ENCODE measurements around the gene PRSS57.

PRSS57 gene

DNA sequence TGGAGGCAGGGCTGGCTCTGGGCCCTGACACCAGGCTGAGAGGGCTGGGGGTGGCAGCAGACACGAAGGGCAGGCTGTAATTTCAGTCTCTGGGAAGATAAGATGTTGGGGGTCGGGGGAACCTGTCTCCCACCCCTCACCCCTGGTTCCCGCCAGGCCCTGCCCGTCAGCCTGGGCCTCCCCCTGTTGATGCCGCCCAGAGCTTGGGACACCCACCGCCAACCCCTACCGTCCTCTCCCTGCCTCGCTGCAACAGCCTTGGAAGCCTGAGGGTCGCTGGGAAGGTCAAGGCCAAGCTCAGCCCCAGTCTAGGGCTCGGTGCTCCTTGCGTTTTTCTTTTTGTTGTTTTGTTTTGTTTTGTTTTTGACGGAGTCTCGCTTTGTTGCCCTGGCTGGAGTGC is 28.0 kb upstream of the PRSS57 start:
- Histone ChIP-seq H3K9ac (ENCODE audit: low read length) (no peak overlapping the region), H3F3A (ENCODE audit: insufficient read depth, low read length) (no peaks in the 10 kb centered on the region), H3K9me2 (replicated peaks; ENCODE audit: insufficient read depth, low read length) (no peaks in the 10 kb centered on the region), H3K4me2 (ENCODE audit: low read depth, low read length) (no peak overlapping the region; the same call in 1 of the 2 replicates), H3K36me3 (replicated peaks; ENCODE audit: insufficient read depth, low read length) (no peaks in the 10 kb centered on the region), H3K27ac (ENCODE audit: low read length) (no peak overlapping the region), H3K4me1 (ENCODE audit: low read length) (no peaks in the 10 kb centered on the region), H2AFZ (ENCODE audit: low read length) (no peak overlapping the region), H4K20me1 (ENCODE audit: insufficient read depth, low read length) (no peaks in the 10 kb centered on the region), H3K27me3 (replicated peaks; ENCODE audit: insufficient read depth, low read length) (peaks cover 91% of the 10 kb centered on the region), H3K4me3 (ENCODE audit: low read length) (no peak overlapping the region), H3K9me3 (replicated peaks; ENCODE audit: insufficient read depth, low read length) (no peaks in the 10 kb centered on the region), H3K79me2 (ENCODE audit: low read length) (no peaks in the 10 kb centered on the region)
- DNase-seq = no peak
- TF ChIP-seq EZH2 (optimal IDR thresholded peaks at IDR 0.05; ENCODE audit: low read depth, low read length) (no peak), CTCF (IDR thresholded peaks at IDR 0.05; ENCODE audit: low read length) (no peak), EZH2phosphoT487 (IDR thresholded peaks at IDR 0.05; ENCODE audit: low read length) (no peak)

DNA sequence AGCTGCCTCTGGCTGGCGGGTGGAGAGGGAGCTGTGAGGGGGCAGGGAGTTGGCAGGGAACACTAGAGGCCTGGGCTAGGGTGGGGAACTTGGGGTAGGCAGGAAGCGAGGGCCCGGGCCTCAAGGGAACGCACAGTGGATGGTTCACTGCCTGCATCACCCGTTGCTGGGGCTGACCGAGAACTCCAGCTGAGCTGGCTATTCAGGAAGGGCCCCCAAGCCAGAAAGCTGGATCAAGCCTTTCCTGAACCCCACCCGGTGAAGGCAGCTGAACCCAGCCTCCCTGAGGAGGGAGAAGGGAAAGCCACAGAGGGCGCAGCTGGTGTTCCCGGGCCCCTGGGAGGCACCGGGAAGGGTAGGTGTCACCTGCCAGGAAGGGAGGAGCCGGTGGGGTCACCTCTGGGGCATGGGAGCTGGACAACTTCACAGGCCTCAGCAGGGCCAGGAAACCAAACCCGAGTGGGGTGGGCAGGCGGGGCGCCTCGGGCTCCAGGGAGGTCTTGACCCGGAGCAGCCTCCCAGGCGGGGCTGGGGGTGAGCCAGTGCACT is 27.4 kb upstream of the PRSS57 start:
- TF ChIP-seq CTCF (IDR thresholded peaks at IDR 0.05; ENCODE audit: low read length) = no peak

DNA sequence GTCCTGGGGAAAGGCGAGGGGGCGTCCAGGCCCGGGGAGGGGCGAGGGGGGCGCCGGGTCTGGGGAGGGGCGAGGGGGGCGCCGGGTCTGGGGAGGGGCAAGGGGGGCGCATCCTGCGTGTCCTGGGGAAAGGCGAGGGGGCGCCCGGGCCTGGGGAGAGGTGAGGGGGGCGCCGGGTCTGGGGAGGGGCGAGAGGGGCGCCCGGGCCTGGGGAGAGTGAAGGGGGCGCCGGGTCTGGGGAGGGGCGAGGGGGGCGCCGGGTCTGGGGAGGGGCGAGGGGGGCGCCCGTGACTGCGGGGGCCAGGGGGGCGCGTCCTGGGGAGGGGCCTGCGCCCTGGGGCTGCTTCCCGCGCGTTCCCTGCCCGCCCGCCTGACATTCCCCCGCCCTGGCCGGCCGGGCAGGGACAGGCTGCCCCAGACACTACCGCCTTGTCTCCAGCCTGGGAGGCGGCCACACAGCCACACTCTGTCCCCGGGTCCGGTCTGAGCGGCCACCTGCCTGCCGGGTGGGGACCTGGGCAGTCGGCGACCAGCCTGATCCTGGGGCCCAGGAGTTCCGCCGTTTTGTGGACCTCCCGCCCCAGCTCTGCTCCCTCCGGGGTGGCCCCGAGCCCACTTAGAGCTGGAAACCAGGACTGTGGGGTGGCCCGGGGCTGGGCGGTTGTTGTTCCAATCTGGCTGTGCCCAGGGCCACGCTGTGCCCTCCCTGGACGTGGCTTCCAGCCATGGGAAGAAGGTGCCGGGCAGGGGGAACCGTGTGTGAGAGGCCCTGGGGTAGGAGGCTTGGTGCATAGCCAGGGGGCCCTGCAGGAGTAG is 25.3 kb upstream of the PRSS57 start:
- no peaks in the 10 kb centered on the region for H3K79me2 ChIP-seq (ENCODE audit: low read length)
- no peak overlapping the region for H2AFZ ChIP-seq (ENCODE audit: low read length)
- peaks cover 91% of the 10 kb centered on the region for H3K27me3 ChIP-seq (replicated peaks; ENCODE audit: insufficient read depth, low read length)
- no peaks in the 10 kb centered on the region for H3K4me1 ChIP-seq (ENCODE audit: low read length)
- no peak overlapping the region for H3K4me2 ChIP-seq (ENCODE audit: low read depth, low read length)
- no peak for DNase-seq
- H4K20me1 ChIP-seq (ENCODE audit: insufficient read depth, low read length) = no peaks in the 10 kb centered on the region
- H3K27ac ChIP-seq (ENCODE audit: low read length) = no peak overlapping the region
- no peaks in the 10 kb centered on the region for H3K9me3 ChIP-seq (replicated peaks; ENCODE audit: insufficient read depth, low read length)
- TF ChIP-seq EZH2 (optimal IDR thresholded peaks at IDR 0.05; ENCODE audit: low read depth, low read length) (peak; percentile 69), EZH2phosphoT487 (IDR thresholded peaks at IDR 0.05; ENCODE audit: low read length) (no peak)
- H3K4me3 ChIP-seq (ENCODE audit: low read length) = no peak overlapping the region
- no peak overlapping the region for H3K9ac ChIP-seq (ENCODE audit: low read length)
- no peaks in the 10 kb centered on the region for H3K36me3 ChIP-seq (replicated peaks; ENCODE audit: insufficient read depth, low read length)
- no peaks in the 10 kb centered on the region for H3F3A ChIP-seq (ENCODE audit: insufficient read depth, low read length)
- H3K9me2 ChIP-seq (replicated peaks; ENCODE audit: insufficient read depth, low read length) = no peaks in the 10 kb centered on the region

More for the DNA sequence above, 27.4 kb upstream of the PRSS57 start:
- Histone ChIP-seq H3K9me3 (replicated peaks; ENCODE audit: insufficient read depth, low read length) (no peaks in the 10 kb centered on the region), H3K9ac (ENCODE audit: low read length) (no peak overlapping the region), H3K79me2 (ENCODE audit: low read length) (no peaks in the 10 kb centered on the region), H3K36me3 (replicated peaks; ENCODE audit: insufficient read depth, low read length) (no peaks in the 10 kb centered on the region), H4K20me1 (ENCODE audit: insufficient read depth, low read length) (no peaks in the 10 kb centered on the region), H3K4me2 (ENCODE audit: low read depth, low read length) (no peak overlapping the region; the same call in 1 of the 2 replicates), H3K27ac (ENCODE audit: low read length) (no peak overlapping the region), H3K27me3 (replicated peaks; ENCODE audit: insufficient read depth, low read length) (peaks cover 90% of the 10 kb centered on the region), H3F3A (ENCODE audit: insufficient read depth, low read length) (no peaks in the 10 kb centered on the region), H3K4me3 (ENCODE audit: low read length) (no peak overlapping the region), H3K9me2 (replicated peaks; ENCODE audit: insufficient read depth, low read length) (no peaks in the 10 kb centered on the region), H3K4me1 (ENCODE audit: low read length) (no peaks in the 10 kb centered on the region), H2AFZ (ENCODE audit: low read length) (no peak overlapping the region)
- no peak for DNase-seq
